ENCODE measurements around the gene FGGY.

FGGY gene

DNA sequence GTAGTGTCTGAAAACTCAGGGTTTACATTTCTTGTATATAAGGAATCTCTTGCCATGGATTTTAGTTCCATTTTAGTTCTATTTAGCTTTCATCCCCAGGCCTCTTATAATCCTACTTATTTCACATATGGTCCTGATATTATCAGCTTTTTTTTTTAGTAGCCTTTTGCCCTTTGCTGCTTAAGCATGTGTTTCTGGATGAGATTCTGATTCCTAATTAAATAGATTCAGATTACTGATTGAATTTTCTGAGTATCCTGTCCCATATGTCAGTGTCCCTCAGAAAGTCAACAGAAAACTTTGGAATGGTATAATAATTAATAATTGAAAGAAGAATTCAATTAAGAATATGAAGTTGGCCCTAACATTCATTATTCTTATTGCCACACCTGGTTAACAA lies 383.1 kb downstream of the FGGY start:
- CTCF ChIA-PET = interaction anchor here (0.7 to 1.6 kb wide), 2 partner anchors 19 to 79 kb away, joined by 3 to 5 read pairs; no protein-coding TSS in a partner anchor
- Histone ChIP-seq H3K9me3 (ENCODE audit: control insufficient read depth, insufficient read depth, low read depth, low read length) (no peaks in the 10 kb centered on the region), H3K36me3 (ENCODE audit: control insufficient read depth in 2 of 2, insufficient read depth in 1 of 2, low read length in 2 of 2) (no peaks in the 10 kb centered on the region), H3K27ac (ENCODE audit: extremely low read depth, low read depth, low read length) (no peak overlapping the region), H3K4me3 (ENCODE audit: low read depth, low read length) (no peak overlapping the region), H3K4me1 (ENCODE audit: control insufficient read depth, insufficient read depth, low read length) (peaks cover 10% of the 10 kb centered on the region; the same call in 1 of the 2 replicates)
- TF ChIP-seq PRDM1 (tag by site-specific recombination; IDR thresholded peaks at IDR 0.05) (no peak), SCRT2 (tag by site-specific recombination; IDR thresholded peaks at IDR 0.05) (no peak), ZNF585B (tag by site-specific recombination; IDR thresholded peaks at IDR 0.05) (no peak), ZBTB7A (tag by site-specific recombination; IDR thresholded peaks at IDR 0.05; ENCODE audit: low read depth) (no peak), ZNF555 (tag by site-specific recombination; conservative IDR thresholded peaks at IDR 0.05) (no peak), ZNF114 (tag by site-specific recombination; IDR thresholded peaks at IDR 0.05) (no peak), ZNF544 (tag by site-specific recombination; IDR thresholded peaks at IDR 0.05) (no peak)
- TF ChIP-seq, protein P1, sequence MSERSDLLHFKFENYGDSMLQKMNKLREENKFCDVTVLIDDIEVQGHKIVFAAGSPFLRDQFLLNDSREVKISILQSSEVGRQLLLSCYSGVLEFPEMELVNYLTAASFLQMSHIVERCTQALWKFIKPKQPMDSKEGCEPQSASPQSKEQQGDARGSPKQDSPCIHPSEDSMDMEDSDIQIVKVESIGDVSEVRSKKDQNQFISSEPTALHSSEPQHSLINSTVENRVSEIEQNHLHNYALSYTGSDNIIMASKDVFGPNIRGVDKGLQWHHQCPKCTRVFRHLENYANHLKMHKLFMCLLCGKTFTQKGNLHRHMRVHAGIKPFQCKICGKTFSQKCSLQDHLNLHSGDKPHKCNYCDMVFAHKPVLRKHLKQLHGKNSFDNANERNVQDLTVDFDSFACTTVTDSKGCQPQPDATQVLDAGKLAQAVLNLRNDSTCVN (tag by site-specific recombination; optimal IDR thresholded peaks at IDR 0.05) = no peak
- TF ChIP-seq, protein P2, sequence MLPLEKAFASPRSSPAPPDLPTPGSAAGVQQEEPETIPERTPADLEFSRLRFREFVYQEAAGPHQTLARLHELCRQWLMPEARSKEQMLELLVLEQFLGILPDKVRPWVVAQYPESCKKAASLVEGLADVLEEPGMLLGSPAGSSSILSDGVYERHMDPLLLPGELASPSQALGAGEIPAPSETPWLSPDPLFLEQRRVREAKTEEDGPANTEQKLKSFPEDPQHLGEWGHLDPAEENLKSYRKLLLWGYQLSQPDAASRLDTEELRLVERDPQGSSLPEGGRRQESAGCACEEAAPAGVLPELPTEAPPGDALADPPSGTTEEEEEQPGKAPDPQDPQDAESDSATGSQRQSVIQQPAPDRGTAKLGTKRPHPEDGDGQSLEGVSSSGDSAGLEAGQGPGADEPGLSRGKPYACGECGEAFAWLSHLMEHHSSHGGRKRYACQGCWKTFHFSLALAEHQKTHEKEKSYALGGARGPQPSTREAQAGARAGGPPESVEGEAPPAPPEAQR (tag by site-specific recombination; IDR thresholded peaks at IDR 0.05) = no peak
- POLR2A ChIA-PET = no interaction called here

DNA sequence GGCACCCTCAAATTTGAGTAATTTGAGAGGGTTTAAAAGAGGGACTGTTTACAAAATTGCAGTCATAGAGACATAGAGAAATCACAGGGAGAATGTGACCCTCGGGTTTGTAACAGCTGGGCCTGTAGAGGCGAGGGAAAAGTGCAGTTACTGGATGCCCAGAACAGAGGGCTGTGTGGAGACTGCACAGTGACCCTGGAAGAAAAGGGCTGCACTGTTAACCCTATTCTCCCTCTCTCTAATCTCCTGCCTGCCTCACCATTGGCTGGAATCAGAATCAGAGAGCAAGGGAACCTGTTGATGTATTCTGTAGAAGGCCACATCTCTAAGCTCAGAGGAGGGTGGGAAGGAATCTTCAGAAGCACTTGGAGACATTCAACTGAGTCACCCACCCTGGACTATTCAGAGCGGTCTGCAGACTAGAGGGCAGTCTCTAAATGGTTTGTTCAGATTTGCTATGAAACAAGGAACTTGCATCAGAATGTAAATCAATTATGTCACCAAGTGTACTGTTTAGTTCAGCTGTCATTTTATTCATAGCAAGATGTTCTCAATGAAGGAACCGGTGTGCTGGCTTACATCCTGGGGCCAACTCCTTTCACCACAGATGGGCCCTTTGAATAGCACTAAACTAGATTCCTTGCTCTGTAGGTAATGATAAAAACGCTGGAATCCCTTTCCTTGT lies 385.6 kb downstream of the FGGY start:
- Histone ChIP-seq H3K9me3 (ENCODE audit: control insufficient read depth, insufficient read depth, low read depth, low read length) (no peaks in the 10 kb centered on the region), H3K36me3 (ENCODE audit: control insufficient read depth in 2 of 2, insufficient read depth in 1 of 2, low read length in 2 of 2) (no peaks in the 10 kb centered on the region), H3K4me1 (ENCODE audit: control insufficient read depth, insufficient read depth, low read length) (peaks cover 15% of the 10 kb centered on the region; the same call in 1 of the 2 replicates), H3K27ac (ENCODE audit: extremely low read depth, low read depth, low read length) (no peak overlapping the region), H3K4me3 (ENCODE audit: low read depth, low read length) (no peak overlapping the region)
- TF ChIP-seq ZNF510 (tag by site-specific recombination; IDR thresholded peaks at IDR 0.05; ENCODE audit: insufficient replicate concordance) (no peak), SCRT2 (tag by site-specific recombination; IDR thresholded peaks at IDR 0.05) (peak; percentile 76; the same call in 1 of the 2 replicates), ZNF114 (tag by site-specific recombination; IDR thresholded peaks at IDR 0.05) (no peak), GLIS2 (tag by site-specific recombination; IDR thresholded peaks at IDR 0.05) (no peak), ZNF529 (tag by site-specific recombination; IDR thresholded peaks at IDR 0.05; ENCODE audit: insufficient replicate concordance) (no peak), ZNF558 (tag by site-specific recombination; IDR thresholded peaks at IDR 0.05) (no peak)
- TF ChIP-seq, protein P3, sequence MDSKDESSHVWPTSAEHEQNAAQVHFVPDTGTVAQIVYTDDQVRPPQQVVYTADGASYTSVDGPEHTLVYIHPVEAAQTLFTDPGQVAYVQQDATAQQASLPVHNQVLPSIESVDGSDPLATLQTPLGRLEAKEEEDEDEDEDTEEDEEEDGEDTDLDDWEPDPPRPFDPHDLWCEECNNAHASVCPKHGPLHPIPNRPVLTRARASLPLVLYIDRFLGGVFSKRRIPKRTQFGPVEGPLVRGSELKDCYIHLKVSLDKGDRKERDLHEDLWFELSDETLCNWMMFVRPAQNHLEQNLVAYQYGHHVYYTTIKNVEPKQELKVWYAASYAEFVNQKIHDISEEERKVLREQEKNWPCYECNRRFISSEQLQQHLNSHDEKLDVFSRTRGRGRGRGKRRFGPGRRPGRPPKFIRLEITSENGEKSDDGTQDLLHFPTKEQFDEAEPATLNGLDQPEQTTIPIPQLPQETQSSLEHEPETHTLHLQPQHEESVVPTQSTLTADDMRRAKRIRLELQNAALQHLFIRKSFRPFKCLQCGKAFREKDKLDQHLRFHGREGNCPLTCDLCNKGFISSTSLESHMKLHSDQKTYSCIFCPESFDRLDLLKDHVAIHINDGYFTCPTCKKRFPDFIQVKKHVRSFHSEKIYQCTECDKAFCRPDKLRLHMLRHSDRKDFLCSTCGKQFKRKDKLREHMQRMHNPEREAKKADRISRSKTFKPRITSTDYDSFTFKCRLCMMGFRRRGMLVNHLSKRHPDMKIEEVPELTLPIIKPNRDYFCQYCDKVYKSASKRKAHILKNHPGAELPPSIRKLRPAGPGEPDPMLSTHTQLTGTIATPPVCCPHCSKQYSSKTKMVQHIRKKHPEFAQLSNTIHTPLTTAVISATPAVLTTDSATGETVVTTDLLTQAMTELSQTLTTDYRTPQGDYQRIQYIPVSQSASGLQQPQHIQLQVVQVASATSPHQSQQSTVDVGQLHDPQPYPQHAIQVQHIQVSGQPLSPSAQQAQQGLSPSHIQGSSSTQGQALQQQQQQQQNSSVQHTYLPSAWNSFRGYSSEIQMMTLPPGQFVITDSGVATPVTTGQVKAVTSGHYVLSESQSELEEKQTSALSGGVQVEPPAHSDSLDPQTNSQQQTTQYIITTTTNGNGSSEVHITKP (tag by site-specific recombination; IDR thresholded peaks at IDR 0.05) = 0 out of 2 replicates have a peak, but pooled peaks have one; percentile 30
- ChIA-PET CTCF (interaction anchor here (0.5 to 0.6 kb wide), 2 partner anchors 10 to 941 kb away, joined by 3 read pairs; no protein-coding TSS in a partner anchor), POLR2A (no interaction called here)

Data from HEK293 (cell line).